HG03139 (cell line): ENCODE measurements around the gene PRKN.

ENCODE experiments used
- ATAC-seq: cut with Tn5 transposase; IDR thresholded peaks from one replicate; pipeline ENCODE4 v1.9.1; 2021; ENCODE audit not compliant: unreplicated experiment

PRKN gene

DNA sequence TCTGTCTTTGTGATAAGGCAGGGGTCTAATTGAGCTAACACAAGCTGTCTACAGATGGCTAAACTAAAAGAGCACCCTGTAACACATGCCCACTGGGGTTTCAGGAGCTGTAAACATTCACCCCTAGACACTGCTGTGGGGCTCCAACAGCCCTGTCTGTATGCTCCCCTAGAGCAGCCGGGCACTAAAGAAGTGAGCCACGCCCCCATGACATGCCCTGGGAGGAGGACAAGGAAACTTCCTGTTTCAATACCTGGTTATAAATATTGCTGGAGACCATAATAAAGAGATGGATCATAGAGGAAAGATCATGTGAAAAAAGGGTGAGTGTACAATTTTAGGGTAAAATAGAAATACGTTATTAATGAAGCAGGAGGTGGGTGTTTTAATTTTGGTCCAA is 786.0 kb downstream of the PRKN start:
- ATAC-seq: no peak

DNA sequence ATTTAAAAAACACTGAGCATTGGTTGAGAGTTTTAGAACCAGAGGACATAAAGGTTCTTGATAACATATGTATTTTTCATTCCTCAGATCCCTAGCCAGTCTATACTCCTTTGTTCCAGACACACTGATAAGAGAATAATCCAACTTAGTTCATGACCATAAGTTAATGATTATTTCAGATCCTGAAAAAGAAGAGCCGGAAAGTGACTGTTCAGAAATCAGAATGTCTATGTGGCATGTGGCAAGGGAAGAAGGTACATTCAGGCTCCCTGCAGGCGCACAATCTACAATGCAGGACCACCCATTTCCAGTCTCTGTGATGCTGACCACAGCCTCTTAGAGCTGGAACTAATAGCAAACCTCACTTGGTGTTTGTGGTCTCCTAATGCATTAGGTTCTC is 787.0 kb downstream of the PRKN start:
- ATAC-seq: no peak

DNA sequence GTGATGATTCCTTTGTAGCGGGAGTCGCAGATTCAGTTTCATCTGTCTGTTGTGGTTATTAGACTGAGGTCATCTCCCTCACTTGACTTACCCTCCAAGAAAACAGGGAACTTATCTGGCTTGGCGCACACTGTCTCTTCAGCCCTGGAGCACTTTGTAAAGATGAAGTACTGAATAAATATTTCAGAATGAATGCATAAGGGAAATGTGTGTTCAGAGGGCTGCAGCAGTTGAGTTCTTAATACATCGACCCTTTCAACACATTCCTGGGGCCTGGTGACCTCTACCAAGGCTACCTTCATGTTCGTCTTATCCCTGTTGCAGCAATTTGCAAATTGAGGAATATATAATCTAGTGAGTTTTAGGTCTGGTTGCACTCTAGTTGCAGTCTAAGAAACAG is 801.2 kb downstream of the PRKN start:
- no peak for ATAC-seq

DNA sequence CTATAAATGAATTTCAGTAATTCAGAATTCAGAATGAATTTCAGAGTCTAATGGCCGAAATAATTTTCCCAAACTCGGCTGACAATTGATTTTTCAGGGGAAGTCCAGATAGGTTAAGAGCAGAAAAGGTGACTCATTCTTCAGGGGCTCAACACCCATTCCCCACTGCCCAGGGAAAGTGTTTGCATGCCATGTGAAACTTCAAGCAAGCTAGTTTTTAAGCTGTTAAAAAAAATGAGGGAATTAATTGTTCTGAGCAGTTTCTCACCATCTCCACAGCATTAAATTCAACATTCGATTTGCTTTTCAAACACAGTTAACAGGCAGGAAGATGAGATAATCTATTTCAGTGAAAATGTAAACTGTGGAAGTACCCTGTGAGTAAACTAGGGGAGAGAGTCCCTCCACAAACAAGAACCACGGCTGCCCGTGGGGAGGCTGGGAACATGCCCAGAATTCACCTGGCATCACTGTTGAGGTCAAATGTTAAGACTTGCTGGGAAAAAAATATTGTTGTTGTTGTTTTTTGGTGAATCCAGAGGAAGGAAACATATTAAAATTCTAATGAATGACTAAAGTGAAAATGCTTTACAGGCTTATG is 803.0 kb downstream of the PRKN start:
- ATAC-seq: no peak

DNA sequence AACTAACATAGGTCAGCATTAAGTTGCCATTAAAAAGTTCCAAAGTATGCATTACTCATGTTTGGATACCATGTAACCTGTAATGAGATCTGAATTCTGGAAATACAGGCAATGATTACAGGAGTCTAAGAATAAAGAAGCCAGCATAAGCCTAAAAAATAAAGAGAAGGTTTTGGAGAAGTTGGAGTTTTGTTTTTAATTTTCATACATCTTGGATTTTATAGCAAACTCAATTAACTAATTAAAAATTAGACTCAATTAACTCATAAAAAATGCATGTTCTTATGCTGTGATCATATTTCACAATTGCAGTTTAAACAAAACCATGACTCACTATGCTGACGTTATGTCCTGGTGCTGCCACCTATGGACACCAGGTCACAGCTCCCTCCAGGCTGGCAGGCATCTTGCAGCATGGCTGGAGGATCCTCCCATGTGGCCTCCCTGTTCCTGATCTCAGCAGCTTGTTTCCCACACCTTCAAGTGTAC is 804.9 kb downstream of the PRKN start:
- no peak for ATAC-seq

DNA sequence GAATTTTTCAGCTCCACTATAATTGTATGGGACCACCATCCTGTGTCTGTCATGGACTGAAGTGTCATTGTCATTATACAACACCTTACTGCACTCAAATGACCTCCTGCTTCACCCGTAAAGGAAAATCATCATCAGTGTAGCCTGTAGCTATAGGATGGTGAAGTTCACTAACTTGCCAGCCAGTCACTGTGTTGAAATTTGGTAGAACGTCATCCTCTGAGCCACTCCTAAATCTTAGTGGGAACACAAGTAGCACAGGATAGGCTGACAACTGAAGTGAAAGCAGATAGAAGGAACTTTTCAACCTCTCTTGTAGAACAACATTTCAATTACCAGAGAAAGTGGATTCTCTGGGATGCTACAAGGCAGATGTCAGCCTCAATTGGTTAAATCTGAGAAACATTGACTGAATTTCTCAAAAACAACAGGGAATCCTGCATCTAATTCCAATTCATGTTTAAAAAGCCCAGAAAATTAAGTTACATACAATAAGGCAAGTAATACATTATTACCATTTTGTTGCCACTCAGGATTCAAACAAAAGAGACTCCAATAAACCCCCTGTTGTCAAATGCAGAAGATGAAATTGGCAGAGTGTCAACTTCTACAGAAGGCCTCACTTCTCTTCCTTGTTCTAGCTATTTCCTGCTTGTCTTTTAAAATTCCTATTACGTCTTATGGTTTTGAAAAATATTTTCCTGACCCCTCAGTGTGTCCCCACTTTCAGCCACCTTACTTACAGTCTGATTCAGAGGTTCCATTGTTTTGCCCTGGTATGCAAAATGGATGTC is 805.8 kb downstream of the PRKN start:
- no peak for ATAC-seq

DNA sequence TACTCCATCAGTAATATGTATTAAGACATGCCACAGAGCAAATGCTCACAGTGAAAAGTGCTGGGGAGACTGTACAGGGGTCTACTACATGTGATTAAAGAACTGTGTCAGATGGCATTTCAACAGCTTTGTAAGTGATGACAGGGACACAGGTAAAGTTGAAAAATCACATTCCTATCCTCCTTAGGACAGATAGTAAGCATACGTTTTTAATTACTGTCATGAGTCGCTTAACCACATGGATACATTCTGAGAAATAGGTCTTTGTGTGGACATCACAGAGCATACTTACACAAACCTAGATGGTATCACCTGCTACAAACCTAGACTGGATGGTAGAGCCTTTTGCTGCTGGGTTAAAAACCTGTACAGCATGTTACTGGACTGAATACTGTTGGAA is 807.9 kb downstream of the PRKN start:
- no peak for ATAC-seq

DNA sequence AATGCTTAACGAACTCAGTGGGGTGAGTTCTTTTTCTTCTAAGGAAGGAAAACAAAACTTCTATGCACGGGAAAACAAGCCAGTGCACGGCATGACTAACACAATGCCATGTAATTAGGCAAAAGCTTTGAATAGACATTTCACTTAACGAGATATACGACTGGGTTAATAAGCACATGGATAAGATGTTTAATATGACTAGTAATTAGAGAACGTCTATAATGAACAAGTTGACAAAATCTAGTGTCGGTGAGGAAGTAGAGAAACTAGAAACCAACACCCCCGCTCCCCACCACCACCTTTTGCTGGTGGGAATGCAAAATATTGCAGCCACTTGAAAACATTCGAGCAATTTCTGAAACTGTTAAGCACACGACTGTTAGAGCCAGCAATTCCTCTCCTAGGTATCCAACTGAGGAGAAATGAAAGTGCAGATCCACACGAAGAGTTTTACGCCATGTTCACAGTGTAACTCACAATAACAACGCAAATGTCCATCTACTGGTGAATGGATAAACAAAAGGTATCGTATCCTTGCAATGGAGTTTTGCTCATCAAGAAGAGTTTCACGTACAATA is 808.8 kb downstream of the PRKN start:
- ATAC-seq: no peak

DNA sequence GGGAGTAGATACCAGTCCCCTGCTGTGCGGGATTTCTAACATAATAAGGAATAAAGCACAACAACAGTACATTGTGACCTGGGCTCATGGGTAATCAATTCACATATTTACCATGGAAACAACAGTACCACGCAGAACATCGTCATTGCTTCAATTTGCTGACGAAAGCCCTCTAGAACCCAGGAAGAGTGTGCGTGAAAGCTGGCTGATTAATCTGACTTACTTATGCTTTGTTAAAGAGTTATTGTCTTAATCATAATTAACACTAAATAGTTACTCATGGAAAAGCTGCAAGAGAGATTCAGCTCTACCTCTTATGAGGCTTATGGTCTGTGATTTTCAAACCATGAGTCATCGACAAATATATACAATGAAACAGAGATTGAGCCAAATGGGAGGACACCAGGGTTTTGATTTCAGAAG is 809.4 kb downstream of the PRKN start:
- no peak for ATAC-seq

DNA sequence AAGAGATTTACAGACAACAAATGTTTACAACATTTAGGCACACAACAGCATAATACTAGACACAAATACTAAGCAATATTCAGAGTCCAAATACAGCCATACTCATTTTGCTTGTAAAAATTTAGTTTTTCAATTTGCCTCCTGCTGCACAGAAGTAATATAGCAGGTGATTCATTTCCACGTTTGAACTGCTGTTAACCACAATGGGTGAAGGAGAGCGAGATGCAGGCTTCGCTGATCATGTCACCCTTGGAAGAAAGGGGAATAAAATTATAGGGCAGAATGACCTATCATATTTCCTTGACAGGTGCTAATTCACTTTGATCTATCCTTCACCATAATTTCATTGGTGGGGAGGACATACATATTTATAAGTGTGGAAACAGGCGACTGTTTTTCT is 809.9 kb downstream of the PRKN start:
- no peak for ATAC-seq

DNA sequence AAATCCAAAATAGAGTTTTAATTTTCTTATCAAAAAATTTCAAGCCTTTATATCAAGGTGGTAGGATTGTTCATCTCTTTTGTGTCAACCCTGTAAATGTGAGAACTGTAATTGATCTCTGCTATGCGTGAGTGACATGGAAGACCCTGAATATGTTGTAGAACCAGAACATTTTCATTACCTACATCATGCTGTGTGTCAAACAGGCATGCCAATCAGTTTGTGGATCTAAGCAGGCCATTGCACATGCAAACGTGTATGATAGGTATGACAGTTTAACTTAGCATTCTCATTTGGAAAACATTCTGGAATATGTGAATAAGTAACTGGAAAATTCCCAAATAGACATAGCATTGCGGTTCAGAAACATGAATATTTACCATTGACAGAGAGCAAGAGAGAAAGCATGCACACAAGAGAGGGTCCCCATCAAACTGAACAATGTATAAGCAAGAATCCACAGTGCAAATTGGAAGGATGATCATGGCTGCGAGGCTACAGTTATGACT is 812.1 kb downstream of the PRKN start:
- no peak for ATAC-seq

DNA sequence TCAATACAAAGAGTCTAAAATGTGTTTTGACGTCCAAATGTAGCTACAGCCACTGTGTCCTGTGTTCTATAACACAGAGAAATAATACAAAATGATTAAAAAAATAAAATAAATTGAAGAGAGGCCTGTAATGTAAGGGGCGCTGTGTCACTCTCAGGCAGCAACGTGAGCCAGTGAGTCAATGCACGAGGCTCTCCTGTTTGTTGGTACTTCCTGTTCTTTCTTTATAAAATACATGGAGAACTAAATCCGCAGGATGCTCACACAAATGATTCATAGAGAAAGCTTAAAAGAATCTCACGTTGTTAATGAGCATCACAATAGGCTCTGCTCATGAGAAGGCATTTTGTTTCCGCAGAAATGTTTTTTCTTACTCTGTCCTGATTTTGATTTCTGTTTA is 818.7 kb downstream of the PRKN start:
- no peak for ATAC-seq

DNA sequence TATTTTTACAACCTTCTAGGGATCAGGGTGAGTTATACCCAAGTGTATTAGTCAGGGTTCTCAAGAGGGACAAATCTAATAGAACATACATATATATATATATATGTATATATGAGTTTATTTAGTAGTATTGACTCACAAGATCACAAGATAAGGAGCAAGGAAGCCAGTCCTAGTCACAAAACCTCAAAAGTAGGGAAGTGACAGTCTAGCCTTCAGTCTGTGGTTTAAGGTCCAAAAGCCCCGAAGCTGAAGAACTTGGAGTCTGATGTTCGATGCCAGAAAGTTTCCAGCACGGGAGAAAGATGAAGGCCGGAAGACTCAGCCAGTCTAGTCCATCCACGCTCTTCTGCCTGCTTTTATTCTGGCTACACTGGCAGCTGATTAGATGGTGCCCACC is 821.0 kb downstream of the PRKN start:
- no peak for ATAC-seq

DNA sequence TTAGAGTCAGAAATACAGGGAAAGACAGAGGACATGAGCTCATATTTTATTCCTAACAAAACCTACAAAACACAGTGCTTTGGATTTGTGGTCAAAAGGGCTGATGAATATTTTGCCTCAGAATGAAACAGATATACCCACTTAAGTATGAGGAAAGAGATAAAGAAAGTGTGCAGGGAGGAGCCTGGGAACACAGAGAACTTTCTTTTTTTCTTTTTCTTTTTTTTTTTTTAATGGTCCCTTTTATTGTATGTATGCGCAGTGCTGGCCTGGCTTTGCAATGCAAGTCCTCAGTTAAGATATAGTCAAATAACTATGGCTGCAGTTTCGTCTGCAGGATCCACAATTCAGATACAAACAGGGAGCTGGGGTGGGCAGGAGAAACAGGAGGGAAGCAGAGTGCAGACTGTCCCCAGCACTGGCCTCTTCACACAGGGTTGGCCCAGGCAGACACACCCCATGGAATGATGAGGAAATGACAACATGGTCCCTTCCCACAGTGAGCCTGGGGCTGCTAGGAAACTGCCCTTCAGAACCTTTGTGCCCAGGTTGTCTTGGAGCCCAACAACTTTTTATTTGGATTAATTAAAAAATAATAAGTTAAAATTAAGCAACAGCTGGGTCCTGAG is 823.9 kb downstream of the PRKN start:
- ATAC-seq: no peak

DNA sequence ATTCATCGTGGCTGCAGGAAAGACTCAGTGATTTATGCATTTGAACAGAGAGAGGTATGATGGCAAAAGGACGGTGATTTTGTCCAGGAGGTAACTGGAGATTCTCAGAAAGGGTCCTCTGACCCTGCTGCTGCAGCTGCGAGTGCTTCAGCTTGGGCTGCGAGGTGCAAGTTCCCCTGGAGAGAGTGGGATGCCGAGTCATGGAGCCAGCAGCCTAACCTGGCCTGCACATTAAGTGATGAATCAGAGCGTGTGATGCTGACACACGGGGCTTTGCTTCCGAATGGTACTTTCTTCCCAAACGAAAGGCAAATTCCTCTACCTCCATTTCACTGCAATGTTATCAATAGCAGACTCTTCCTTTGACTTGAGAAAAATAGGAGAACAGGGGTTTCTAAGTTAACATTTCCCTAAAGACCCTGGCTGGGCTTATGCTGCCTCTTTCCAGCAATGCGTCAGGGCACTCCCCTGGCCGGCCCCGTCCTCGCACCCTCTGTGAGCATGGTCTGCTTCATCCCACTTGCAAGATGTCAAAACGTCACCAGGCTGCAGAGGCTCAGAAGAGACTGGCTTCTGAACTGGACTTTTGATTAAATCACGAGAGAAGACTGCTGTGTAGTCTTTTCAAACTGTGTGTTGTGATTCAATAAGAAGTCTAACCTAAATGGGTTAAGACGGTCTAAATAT is 825.7 kb downstream of the PRKN start:
- ATAC-seq: no peak

DNA sequence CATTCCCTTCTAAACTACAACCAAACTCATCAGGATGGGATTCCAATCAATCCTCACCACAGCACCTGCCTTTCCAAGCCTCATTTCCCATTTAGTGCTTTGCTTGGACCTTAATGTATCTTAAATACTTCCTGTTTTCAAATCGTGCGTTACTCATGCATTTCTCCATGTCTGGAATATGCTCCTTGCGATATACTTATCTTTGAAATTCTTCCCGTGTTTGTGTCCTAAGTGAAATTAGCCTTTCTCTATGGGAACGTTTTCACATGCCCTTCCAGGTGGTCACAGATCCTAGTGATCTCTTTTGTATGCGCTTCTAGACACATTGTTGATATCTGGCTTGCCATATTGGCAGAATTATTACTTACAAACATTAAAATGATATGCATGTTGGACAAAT is 833.1 kb downstream of the PRKN start:
- ATAC-seq: no peak

DNA sequence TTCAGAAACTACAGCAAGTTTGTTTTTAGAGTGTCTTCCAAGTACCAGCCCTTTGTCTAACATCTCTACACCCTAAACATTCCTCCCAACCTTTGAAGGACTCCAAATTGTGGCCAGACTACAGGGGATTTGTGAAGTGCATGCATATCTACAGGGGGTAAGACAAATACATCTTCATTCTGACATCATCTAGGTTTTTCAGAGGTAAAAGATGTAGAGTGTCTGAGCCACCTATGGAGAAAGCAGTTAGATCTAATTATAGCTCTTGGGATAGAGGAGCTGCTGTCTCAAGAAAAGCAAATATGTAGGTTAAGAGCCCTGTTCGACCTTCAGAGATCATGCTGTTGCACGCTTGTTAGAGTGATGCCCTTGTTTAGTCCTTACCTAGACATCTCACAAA is 836.0 kb downstream of the PRKN start:
- no peak for ATAC-seq

DNA sequence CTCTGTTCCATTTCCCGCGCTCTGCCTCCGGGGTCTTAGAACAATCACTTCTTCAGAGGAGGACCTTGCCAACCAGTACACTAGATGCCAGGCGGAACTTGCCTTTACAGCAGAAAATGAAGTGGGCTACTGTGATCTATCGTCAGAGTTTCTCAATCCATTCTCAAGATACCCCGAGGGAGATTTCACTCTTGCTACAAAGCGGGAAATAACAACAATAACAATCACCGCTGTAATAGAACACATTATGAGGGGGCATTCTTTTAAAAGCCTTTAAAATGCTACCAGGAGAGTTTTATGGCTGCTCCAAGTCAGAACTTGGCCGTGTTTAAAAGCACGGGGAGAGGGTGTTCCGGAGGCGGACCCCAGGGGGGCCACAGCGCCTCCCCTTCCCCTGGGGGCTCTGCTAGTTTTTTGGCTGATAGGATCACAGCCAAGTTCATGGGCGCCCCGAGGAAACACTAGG is 836.7 kb downstream of the PRKN start:
- no peak for ATAC-seq

DNA sequence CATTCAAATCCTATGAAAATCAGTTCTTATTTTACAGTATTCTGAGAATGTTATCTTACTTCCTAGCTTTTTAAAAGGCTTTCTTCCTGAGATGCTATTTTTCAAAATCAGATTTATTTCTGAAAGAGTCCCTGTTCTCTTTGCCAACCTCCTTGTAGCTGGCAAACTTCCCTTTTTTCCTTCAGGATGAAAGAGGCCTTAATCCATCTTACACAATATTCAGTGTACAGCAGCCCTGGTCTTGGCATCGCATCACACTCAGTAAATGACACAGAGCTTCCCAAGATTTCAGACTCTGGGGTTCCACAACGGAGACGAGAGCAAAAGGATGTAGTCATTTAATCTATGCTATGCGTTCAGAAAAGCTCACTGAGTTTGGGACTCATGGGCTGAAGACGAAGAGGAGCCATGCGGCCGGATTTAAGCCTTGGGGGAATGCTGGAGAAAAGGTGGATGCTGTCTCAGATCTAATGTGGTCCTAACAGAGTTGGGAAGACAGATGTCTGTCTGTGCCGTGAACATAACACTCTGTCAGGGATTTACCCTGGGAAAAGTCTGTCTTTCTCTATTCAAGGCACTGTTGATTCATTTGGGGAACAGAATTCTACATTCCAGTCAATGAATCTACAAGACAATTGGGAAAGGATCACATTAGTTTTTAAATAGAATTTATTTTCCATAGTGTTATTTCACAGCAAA is 837.3 kb downstream of the PRKN start:
- no peak for ATAC-seq

DNA sequence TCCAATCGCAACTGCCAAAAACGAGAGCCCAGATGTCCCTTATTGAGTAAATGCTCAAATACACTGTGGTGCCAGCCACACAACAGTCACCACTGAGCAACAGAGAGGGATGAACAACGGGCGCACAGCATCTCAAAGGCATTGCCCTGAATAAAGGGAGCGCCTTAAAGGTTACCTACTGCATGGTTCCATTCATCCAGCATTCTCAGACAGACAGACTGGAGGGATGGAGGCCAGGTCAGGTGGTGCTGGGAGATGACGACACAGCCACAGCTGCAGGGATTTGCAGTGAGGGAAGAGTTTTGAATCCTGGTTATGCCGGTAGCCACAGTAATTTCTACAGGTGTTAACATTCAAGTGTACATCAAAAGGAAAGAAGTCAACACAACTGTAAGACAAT is 838.2 kb downstream of the PRKN start:
- ATAC-seq: no peak
